IPS-18a (cell line): ENCODE data around the gene CADM3.

Experiments
- H3K27ac ChIP-seq: one replicate; pipeline ENCODE4 v1.5.1; 2013; ENCODE audit warnings: low read length
- H3K27me3 ChIP-seq: one replicate; pipeline ENCODE4 v1.6.1; 2013; ENCODE audit warnings: mild to moderate bottlenecking, low read length; ENCODE audit not compliant: control insufficient read depth, insufficient read depth
- H3K36me3 ChIP-seq: one replicate; pipeline ENCODE4 v1.6.1; 2013; ENCODE audit warnings: low read depth, low read length; ENCODE audit not compliant: control insufficient read depth
- H3K4me1 ChIP-seq: one replicate; pipeline ENCODE4 v1.6.1; 2013; ENCODE audit warnings: low read depth, low read length; ENCODE audit not compliant: control insufficient read depth
- H3K4me3 ChIP-seq: one replicate; pipeline ENCODE4 v1.5.1; 2013; ENCODE audit warnings: low read length
- H3K9ac ChIP-seq: one replicate; pipeline ENCODE4 v1.6.1; 2013; ENCODE audit warnings: mild to moderate bottlenecking, low read length, moderate library complexity
- H3K9me3 ChIP-seq: one replicate; pipeline ENCODE4 v1.6.1; 2013; ENCODE audit warnings: low read depth, low read length; ENCODE audit not compliant: control insufficient read depth

Gene CADM3

GRCh38 chr1:159239551-159240220, 68.3 kb downstream of the CADM3 start:
- Histone ChIP-seq H3K36me3 (no peaks in the 10 kb centered on the region), H3K9me3 (no peaks in the 10 kb centered on the region), H3K9ac (no peak overlapping the region), H3K27ac (no peak overlapping the region), H3K4me1 (no peaks in the 10 kb centered on the region), H3K27me3 (no peaks in the 10 kb centered on the region), H3K4me3 (no peak overlapping the region)

DNA sequence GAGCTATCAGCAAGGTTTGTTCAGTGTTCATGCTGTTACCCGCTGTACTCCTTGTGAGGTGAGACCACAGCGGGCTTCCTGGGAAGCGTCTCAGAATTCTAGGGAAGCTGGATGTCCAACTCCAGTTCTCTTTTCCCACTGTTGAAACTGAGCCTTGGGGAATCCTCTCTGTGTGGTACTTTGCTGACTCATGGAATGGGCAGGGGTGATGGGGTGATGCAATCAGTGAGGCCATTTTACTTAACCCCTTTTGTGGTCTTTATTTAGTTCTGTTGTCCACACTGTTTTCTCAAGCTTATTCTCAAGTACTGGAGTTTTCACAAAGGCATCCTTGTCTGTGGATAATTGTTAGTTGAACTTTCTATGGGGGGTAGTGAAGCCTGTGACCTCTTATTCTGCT, 75.9 kb downstream of the CADM3 start:
- no peaks in the 10 kb centered on the region for H3K36me3 ChIP-seq
- no peaks in the 10 kb centered on the region for H3K9me3 ChIP-seq

GRCh38 chr1:159248311-159248710, 76.9 kb downstream of the CADM3 start:
- Histone ChIP-seq H3K27me3 (no peaks in the 10 kb centered on the region), H3K4me3 (no peak overlapping the region), H3K36me3 (no peaks in the 10 kb centered on the region), H3K4me1 (no peaks in the 10 kb centered on the region), H3K27ac (no peak overlapping the region), H3K9me3 (no peaks in the 10 kb centered on the region), H3K9ac (no peak overlapping the region)

More for the DNA sequence above, 75.9 kb downstream of the CADM3 start:
- Histone ChIP-seq H3K4me3 (no peak overlapping the region), H3K27ac (no peak overlapping the region), H3K27me3 (no peaks in the 10 kb centered on the region), H3K4me1 (no peaks in the 10 kb centered on the region), H3K9ac (no peak overlapping the region)

DNA sequence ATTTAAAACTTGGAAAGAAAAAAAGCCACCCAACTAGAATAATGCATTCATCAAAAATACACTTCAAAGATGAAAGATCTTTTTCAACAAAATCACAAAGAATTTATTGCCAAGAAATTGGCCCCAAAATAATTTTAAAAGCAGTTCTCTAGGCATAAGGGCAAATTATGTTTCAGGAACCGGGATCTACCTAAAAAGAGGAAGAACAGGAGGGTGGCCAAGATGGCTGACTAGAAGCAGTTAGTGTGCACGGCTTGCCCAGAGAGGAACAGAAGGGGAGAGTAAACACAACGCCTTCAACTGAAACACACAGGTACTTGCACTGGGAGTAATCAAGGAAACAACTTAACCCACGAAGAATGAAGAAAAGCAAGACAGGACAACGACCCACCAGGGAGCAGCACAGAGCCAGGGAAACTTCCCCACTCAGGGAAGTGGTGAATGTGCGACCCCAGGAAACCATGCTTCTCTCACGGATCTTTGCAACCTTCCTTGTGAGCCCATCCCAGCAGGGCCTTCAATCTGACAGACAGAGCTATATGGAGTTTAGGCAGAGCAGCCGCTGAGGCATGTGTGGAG, 79.3 kb downstream of the CADM3 start:
- Histone ChIP-seq H3K4me3 (no peak overlapping the region), H3K9ac (no peak overlapping the region), H3K4me1 (no peaks in the 10 kb centered on the region), H3K9me3 (no peaks in the 10 kb centered on the region), H3K27me3 (no peaks in the 10 kb centered on the region), H3K36me3 (no peaks in the 10 kb centered on the region), H3K27ac (no peak overlapping the region)
